PC-9 (cell line): ENCODE measurements around the gene DCDC2B. TPM values are rescaled to one million over a fixed set of nuclear protein-coding genes. Genes with fewer than 3 reads are reported as not detected.
"Not testable (repeated sequence)": the region's sequence is repeated elsewhere in the genome, so short reads cannot be mapped to it uniquely, and the experiment has no call there.

Source experiments
- Bru-seq: library from RNA; stranded (reverse); fragments of 400-500 nt; gene quantifications from one replicate; lab custom pipeline; 2021; lab: Mats Ljungman, UMichigan
- BruChase-seq, 2 experiments: library from RNA; stranded (reverse); fragments of 400-500 nt; gene quantifications; one replicate each; lab custom pipeline; 2021; lab: Mats Ljungman, UMichigan
- BruUV-seq: library from RNA; stranded (reverse); fragments of 400-500 nt; replicated peaks from 2 replicates; lab custom pipeline; 2021; lab: Mats Ljungman, UMichigan
- CTCF ChIA-PET: fragments of 300-600 bp; sonication (Branson Sonifier 250); formaldehyde crosslinking; loops from one replicate; lab custom pipeline; 2022; ENCODE audit warnings: antibody characterized with exemption; lab: Charles Lee
- POLR2A ChIA-PET: fragments of 300-600 bp; sonication (Branson Sonifier 250); formaldehyde crosslinking; loops from one replicate; lab custom pipeline; 2022; ENCODE audit warnings: antibody characterized with exemption; ENCODE audit not compliant: unreplicated experiment; lab: Charles Lee
- DNase-seq, 2 experiments: peaks; one replicate each; pipeline versions ENCODE4 v3.0.0 to v3.0.0-alpha.2; 2015 to 2022; ENCODE audit warnings: mixed read lengths in 1 of 2
- H2AFZ ChIP-seq: fragments of 200-600 bp; sonication (generic); 2 replicates; pipeline ENCODE4 v1.8.1; 2017; ENCODE audit warnings: antibody characterized with exemption
- H3F3A ChIP-seq: fragments of 200-600 bp; sonication (generic); 2 replicates; pipeline ENCODE4 v1.8.1; 2017; ENCODE audit warnings: antibody characterized with exemption, mild to moderate bottlenecking, low read depth; ENCODE audit not compliant: insufficient read depth
- H3K27ac ChIP-seq: fragments of 200-600 bp; sonication (generic); 2 replicates; pipeline ENCODE4 v1.6.1; 2016; ENCODE audit warnings: mixed run types
- H3K27me3 ChIP-seq: fragments of 200-600 bp; sonication (generic); 2 replicates; pipeline ENCODE4 v1.6.1; 2016; ENCODE audit warnings: low read depth, mixed run types; ENCODE audit not compliant: insufficient read depth
- H3K36me3 ChIP-seq: fragments of 200-600 bp; sonication (generic); 2 replicates; pipeline ENCODE4 v1.6.1; 2016; ENCODE audit warnings: low read depth, mixed run types
- H3K4me1 ChIP-seq: fragments of 200-600 bp; sonication (generic); replicated peaks from 2 replicates; pipeline ENCODE4 v1.6.1; 2016; ENCODE audit warnings: mixed run types; ENCODE audit not compliant: insufficient read depth
- H3K4me2 ChIP-seq: fragments of 200-600 bp; sonication (generic); 2 replicates; pipeline ENCODE4 v1.6.1; 2017; ENCODE audit warnings: mixed run types
- H3K4me3 ChIP-seq: fragments of 200-600 bp; sonication (generic); 2 replicates; pipeline ENCODE4 v1.6.1; 2016; ENCODE audit warnings: mixed run types
- H3K79me2 ChIP-seq: fragments of 200-600 bp; sonication (generic); 2 replicates; pipeline ENCODE4 v1.6.1; 2017; ENCODE audit warnings: low read depth, mixed run types
- H3K9me2 ChIP-seq: fragments of 200-600 bp; sonication (generic); 2 replicates; pipeline ENCODE4 v1.8.1; 2017; ENCODE audit warnings: mild to moderate bottlenecking; ENCODE audit not compliant: insufficient read depth
- H3K9me3 ChIP-seq: fragments of 200-600 bp; sonication (generic); 2 replicates; pipeline ENCODE4 v1.8.1; 2016; ENCODE audit warnings: low read depth; ENCODE audit not compliant: insufficient read depth
- H4K20me1 ChIP-seq: fragments of 200-600 bp; sonication (generic); 2 replicates; pipeline ENCODE4 v1.8.1; 2017; ENCODE audit not compliant: insufficient read depth
- CTCF ChIP-seq: fragments of 200-600 bp; sonication (generic); conservative IDR thresholded peaks from 2 replicates; pipeline ENCODE4 v1.6.1; 2017; ENCODE audit warnings: mixed run types, antibody characterized with exemption, mild to moderate bottlenecking, moderate library complexity
- EZH2 ChIP-seq: fragments of 200-600 bp; sonication (generic); IDR thresholded peaks from 2 replicates; pipeline ENCODE4 v1.8.0; 2017; ENCODE audit warnings: antibody characterized with exemption, low read depth
- intact Hi-C: fragments of 100-400 bp; cut with micrococcal nuclease; formaldehyde crosslinking; loops from one replicate; pipeline ENCODE4 v1.10.0; 2022; ENCODE audit not compliant: unreplicated experiment
- long read RNA-seq: library from polyadenylated mRNA; stranded (forward); transcript quantifications from one replicate; pipeline ENCODE4 v2.0.0, GENCODE V29; 2022
- total RNA-seq: library from RNA; stranded (reverse); gene quantifications from 2 replicates; pipeline ENCODE4 v1.2.3, GENCODE V29; 2021

Gene DCDC2B
- total RNA-seq, result not detected in 2 replicates
- percentile 28 among the genes with signal in this experiment for Bru-seq, nascent RNA
- BruChase-seq, experiment 1, labeled RNA remaining after a 2-hour chase, result percentile 18 among the genes with signal in this experiment
- percentile 16 among the genes with signal in this experiment for BruChase-seq, experiment 2, labeled RNA remaining after a 6-hour chase
- long read RNA-seq, partial matches to known transcripts, result 0 of 8 reads
- long read RNA-seq, other reads (novel, unspliced or antisense), result 8 of 8 reads

GRCh38 chr1:32208891-32209328 is at the start of gene DCDC2B:
Gene DCDC2B (plus strand): TSS chr1:32209089. CDS start chr1:32209094, 5 bp downstream.
- Histone ChIP-seq H3K4me1 (peaks cover 24% of the 10 kb centered on the region), H3K27ac (no peak within 1 kb of the TSS), H3F3A (peaks cover 51% of the 10 kb centered on the region), H3K4me3 (no peak within 1 kb of the TSS), H3K27me3 (no peaks in the 10 kb centered on the region), H3K36me3 (0 out of 2 replicates have a peak, but pooled peaks cover 10% of the 10 kb centered on the region), H3K9me2 (no peaks in the 10 kb centered on the region), H4K20me1 (no peaks in the 10 kb centered on the region), H3K9me3 (no peaks in the 10 kb centered on the region), H3K4me2 (peak within 1 kb of the TSS; percentile 23), H3K79me2 (0 out of 2 replicates have a peak, but pooled peaks cover 15% of the 10 kb centered on the region), H2AFZ (no peak within 1 kb of the TSS)
- CTCF ChIA-PET, result interaction anchor here (0.6 kb wide), 1 partner anchor 136 kb away, joined by 13 read pairs; the partner anchor contains the start of gene TMEM39B
- POLR2A ChIA-PET, result interaction anchor here (0.6 kb wide), 1 partner anchor 167 kb away, joined by 5 read pairs; no protein-coding TSS in a partner anchor
- TF ChIP-seq CTCF (no peak), EZH2 (no peak)
- no TSS peak for BruUV-seq
- DNase-seq, result peak; percentile 83 to 93
- intact Hi-C loops, result no loop called here

- H3K4me2 ChIP-seq, result no peak overlapping the region
- H3F3A ChIP-seq, result peaks cover 9% of the 10 kb centered on the region; the same call in 1 of the 2 replicates
- H3K36me3 ChIP-seq, result peaks cover 45% of the 10 kb centered on the region
- H2AFZ ChIP-seq, result no peak overlapping the region
- H3K27me3 ChIP-seq, result no peaks in the 10 kb centered on the region
- no peak overlapping the region for H3K27ac ChIP-seq
- no TSS peak for BruUV-seq
- H3K9me3 ChIP-seq, result no peaks in the 10 kb centered on the region
- intact Hi-C loops, result no loop called here
- peaks cover 8% of the 10 kb centered on the region for H3K4me1 ChIP-seq
- POLR2A ChIA-PET, result no interaction called here
- CTCF ChIA-PET, result no interaction called here
- no peaks in the 10 kb centered on the region for H3K79me2 ChIP-seq
- peaks cover 11% of the 10 kb centered on the region for H4K20me1 ChIP-seq
- TF ChIP-seq CTCF (no peak), EZH2 (no peak)
- DNase-seq, result no peak
- H3K4me3 ChIP-seq, result no peak overlapping the region
- H3K9me2 ChIP-seq, result no peaks in the 10 kb centered on the region
Observed at GRCh38 chr1:32159189-32159588, 49.7 kb upstream of the DCDC2B start.

- intact Hi-C loops, result no loop called here
- H3K27ac ChIP-seq, result peak overlapping the region; percentile 42
- no peaks in the 10 kb centered on the region for H3K9me3 ChIP-seq
- TF ChIP-seq CTCF (no peak), EZH2 (no peak)
- H3F3A ChIP-seq, result peaks cover 14% of the 10 kb centered on the region; the same call in 1 of the 2 replicates
- DNase-seq, result peak in 1 of 2 experiments; percentile 71
- H3K27me3 ChIP-seq, result no peaks in the 10 kb centered on the region
- no peak overlapping the region for H2AFZ ChIP-seq
- no peak overlapping the region for H3K4me3 ChIP-seq
- H3K79me2 ChIP-seq, result no peaks in the 10 kb centered on the region
- no peaks in the 10 kb centered on the region for H3K9me2 ChIP-seq
- ChIA-PET POLR2A (interaction anchor here (0.8 kb wide), 1 partner anchor 9 kb away, joined by 3 read pairs; no protein-coding TSS in a partner anchor), CTCF (interaction anchor here (0.6 kb wide), 1 partner anchor 19 kb away, joined by 3 read pairs; no protein-coding TSS in a partner anchor)
- peaks cover 8% of the 10 kb centered on the region for H3K4me1 ChIP-seq
- H3K4me2 ChIP-seq, result peak overlapping the region; percentile 17
- no peaks in the 10 kb centered on the region for H4K20me1 ChIP-seq
- BruUV-seq, result no TSS peak
- H3K36me3 ChIP-seq, result peaks cover 55% of the 10 kb centered on the region
Observed at GRCh38 chr1:32163405-32163804, 45.5 kb upstream of the DCDC2B start.

GRCh38 chr1:32165633-32166032 is 43.3 kb upstream of the DCDC2B start:
- H3K79me2 ChIP-seq, DNase-seq, H3K27me3 ChIP-seq, H3K4me3 ChIP-seq, POLR2A ChIA-PET, H3K9me3 ChIP-seq, H3K4me1 ChIP-seq, H3K9me2 ChIP-seq, H3K4me2 ChIP-seq, intact Hi-C loops, BruUV-seq, H2AFZ ChIP-seq, H3K27ac ChIP-seq, H4K20me1 ChIP-seq: not testable (repeated sequence)
- H3F3A ChIP-seq, result peaks cover 14% of the 10 kb centered on the region; the same call in 1 of the 2 replicates
- peaks cover 55% of the 10 kb centered on the region for H3K36me3 ChIP-seq
- CTCF ChIA-PET, result interaction anchor here (0.6 kb wide), 1 partner anchor 93 kb away, joined by 10 read pairs; no protein-coding TSS in a partner anchor
